KG1 (cell line): ENCODE measurements around the gene BCAR3.
"Not testable (repeated sequence)": the region's sequence is repeated elsewhere in the genome, so short reads cannot be mapped to it uniquely, and the experiment has no call there.

ENCODE experiments used
- DNase-seq: peaks from one replicate; lab custom pipeline; 2025; lab: John Stamatoyannopoulos, UW

The BCAR3 gene

DNA sequence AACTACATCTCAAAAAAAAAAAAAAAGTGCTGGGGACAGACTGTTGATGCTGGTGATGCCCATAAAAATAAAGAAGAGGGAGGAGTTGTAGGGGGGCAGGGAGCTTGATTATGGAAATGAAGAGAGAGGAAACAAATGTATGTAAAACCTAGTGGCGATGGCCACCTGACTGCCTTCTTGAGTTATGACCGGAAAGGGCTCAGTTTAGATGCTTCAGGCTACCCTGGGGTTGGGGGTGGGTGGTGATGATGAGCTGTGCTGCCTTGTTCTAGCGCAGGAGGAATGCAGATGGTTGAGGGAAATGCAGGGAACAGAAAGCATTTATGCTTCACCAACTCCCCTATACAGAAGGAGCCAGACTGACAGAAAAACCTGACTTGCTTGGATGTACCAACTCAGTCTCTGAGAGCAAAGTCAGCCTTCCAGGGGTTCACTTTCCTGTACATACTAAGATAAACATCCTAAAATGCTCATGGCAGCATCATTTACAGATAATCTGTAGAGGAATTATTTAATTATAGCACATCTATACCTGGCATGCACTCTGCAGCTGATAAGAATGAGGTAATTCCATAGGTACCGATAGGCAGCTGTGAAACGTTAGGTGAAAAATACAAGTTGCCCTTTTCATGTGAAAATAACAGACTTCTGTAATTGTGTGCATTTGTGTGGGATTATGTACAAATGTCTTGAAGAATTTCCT lies 8.0 kb upstream of the BCAR3 start:
- DNase-seq, result no peak

DNA sequence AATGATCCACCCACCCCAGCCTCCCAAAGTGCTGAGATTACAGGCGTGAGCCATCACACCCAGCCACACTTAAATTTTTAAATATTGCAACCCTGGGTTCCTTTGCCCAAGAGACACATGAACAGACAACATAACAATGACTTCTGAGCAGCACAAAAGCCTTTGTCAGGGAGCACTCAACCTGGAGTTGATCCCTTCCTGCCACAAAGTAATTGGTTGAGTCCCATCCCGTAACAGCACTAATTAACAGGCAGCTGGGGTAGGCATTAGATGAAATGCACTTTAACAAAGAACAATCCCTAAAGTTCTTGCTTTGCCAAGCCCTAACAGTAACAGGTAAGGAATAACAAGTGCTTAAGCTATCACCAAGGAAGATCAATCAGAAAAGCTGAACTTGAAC lies 5.9 kb upstream of the BCAR3 start:
- no peak for DNase-seq

DNA sequence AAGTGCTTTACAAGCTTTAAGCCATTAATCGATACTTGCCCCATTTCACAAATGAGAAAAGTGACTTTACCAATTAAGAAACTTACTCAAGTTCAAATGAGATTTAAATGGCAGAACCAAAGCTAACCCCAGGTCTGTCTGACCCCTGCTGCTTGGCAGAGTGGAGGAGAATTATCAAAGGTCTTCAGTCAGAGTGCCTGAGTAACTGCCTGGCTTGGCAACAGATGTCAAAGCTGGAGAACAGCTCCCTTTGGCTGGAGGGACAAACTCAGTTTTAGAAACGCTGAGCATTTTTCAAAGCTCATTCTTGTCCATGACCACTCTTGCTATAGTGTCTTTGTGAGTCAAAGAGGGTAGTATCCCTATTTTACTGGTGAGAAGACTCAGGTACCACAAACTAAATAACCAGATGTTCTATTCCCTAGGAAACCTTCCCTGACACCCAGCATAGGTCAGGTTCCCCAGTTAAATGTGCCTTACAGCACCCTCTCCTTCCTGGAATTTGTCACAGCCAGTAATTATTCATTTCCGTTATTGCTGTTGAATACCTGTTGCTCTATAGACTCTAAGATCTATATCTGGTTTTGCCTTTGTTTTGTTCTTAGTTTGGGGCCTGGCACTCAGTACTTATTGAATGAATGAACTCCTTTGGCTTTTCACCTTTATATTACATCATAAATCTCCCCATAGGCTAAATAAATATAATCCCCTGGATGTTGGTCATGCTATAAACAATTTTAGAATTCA lies 5.0 kb upstream of the BCAR3 start:
- DNase-seq, result no peak

DNA sequence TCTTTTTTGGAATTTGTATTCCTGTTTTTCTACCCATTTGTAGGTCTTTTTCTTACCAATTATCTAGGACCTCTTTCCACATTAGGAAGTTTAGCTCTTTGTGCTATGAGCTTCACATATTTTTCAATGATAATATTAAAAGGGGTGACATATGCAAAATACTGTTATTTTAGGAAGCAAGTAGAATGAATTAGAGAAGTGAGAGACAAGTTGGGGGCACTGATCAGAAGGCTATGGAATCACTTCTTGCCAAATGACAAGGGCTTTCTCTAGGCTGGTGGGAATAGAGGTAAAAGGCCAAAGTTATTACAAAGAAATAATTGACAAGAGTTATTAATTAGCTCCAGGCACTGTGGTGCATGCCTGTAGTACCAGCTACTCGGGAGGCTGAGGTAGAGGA lies 4.3 kb upstream of the BCAR3 start:
- no peak for DNase-seq

DNA sequence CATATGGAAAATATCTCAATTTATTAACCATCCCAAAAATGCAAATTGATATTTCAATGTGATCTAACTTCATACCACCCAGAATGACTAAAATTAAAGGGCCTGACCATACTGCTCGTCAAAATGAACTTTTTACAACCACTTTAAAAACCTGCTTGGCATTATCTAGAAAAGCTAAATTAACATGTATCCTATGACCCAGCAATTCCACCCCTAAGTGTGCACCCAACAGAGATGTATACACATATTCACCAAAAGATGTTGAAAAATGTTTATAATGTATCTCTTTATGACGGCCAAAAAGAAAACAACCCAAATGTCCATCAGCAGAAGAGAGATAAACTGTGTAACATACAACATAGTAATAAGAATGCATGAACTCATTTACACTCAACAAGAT lies 1.6 kb upstream of the BCAR3 start:
- DNase-seq, result no peak

DNA sequence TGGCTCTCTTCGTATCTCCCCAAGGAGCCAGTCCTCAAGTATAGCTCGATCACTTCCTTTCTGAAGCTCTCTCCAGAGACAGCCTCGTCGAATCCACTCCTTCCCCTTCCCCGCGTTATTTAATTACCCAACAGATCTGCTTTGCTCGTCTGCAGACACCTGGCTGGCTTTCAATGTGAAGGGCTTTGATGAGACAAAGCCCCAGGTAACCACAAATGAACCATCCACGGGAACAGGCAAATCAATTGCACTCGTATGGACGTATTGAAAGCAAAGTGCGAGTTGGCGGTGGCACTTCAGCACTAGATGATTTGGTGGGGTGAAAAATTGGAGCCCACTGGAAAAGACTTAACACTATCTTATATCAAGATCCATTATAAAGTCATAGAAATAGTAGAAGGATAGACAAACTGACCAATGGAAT lies 364 bp upstream of the BCAR3 start:
- no peak for DNase-seq

DNA sequence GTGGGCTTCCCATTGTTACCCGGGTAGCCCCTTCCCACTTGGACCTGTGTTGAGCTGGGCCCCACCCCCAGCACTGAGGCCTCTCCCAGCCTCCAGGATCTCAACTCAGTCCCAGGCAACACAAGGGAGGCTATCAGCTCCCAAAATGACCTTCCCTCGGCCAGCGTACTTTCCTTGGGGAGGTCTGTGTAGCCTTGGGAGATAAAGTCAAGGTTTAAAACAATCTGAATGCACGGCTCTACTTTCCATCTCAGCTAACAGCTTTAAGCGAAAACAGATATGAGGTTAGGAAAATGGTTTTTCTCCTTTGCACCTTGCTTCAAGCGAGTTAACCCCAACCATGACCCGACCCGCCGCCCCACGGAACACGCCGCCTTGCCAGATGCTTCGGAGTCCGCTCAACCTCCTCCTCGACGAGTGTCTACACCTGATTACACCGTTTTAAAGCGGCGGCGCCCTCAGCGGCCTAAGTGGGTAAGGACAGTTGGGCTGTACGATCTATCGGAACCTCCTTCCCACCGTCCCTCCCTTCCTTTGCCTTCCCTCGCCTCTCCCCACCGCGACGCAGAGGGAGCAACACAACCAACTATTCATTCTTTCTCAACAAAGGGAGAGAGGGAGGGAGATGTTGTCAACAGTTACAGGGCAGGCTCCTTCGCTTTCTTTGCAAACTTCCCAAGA lies 1.1 kb downstream of the BCAR3 start:
- DNase-seq, result no peak

DNA sequence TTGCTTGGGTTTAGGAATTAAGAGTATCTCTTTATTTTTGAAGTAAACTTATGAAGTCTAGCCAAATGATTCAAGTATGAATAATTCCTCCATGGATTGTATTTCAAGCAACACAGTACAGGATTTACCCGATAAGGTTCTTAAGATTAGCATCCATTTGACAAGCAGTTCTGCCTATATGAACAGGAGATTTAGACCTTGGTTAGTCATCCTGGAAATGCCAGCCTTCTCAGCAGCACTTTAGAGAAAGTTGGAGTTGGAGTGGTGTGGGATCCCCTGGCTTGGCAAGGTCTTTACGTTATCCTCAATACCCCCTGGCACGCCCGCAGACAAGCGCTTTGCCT lies 1.6 kb downstream of the BCAR3 start:
- no peak for DNase-seq

DNA sequence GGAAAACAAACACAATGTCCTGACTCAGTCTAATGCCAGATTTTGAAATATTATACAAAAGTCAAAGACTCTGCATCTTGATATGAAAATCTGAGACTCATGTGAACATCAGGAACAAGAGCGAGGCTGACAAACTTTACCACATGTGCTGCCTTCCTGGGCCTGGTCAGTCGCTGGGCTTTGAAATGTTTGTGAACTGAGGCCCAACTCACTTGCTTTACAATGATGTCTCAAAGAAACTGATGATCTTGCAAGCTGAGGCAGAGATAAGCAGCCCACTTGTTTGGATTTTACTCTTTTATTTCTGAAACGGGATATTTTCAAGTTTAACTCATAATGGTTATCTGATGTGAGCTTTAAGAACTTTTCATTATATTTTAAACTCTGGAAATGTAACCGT lies 2.1 kb downstream of the BCAR3 start:
- DNase-seq, result no peak

DNA sequence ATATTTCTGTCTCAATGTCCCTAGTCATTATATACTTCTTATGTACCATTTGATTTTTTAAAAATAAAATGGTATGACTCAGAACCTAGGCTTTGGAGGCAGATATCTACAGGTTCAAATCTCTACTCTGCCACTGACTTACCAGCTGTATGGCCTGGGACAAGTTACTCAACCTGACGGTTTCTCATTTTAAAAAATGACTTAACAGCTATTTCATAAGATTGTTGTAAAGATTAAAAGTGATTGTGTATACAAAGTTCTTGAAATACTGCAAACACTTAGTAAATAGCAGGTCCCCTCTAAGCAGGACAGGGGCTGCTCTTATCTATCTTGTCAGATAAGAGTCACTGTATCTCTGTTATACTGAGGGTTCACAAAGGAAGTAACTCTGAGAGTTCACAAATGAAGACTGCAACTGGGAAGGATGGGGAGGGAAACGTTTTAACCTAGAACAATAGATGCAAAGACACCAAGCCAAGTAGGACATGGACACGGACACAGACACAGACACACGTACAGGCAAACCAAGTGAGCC lies 2.6 kb downstream of the BCAR3 start:
- no peak for DNase-seq

DNA sequence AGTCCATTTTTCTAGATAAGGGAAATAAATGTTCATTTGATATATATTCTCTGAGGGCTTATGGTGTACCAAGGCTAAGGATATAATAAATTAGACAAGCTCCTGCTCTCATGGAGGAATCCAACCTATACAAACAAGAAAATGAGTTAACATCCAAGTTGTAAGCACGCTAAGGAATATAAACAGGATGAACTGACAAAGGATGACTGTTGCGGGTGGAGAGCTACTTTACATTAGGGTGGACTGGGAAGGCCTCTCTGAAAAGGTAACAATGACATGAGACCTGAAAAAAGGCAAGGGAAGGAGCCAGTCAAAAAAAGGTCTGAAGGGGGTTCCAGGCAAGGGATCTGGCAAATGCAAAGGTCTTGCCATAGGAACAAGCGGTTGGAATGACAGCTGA lies 3.1 kb downstream of the BCAR3 start:
- DNase-seq, result no peak

DNA sequence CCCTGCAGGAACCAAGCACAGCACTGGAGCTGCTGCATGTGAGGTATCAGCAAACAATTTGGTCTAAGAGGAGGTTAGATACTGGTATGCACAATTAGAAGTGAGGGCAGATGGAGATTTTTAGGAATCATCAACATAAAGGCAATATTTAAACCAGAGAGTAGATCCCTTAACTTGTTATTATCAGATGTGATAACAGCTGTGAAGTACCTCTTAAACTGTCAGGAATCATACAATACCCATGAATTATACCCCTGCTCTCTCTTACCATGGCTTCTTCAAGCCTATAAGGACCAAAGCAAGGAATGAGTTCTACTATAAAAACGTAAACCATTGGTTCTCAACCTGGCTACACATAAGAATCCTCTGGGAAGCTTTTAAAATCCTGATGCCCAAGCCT lies 3.9 kb downstream of the BCAR3 start:
- no peak for DNase-seq

DNA sequence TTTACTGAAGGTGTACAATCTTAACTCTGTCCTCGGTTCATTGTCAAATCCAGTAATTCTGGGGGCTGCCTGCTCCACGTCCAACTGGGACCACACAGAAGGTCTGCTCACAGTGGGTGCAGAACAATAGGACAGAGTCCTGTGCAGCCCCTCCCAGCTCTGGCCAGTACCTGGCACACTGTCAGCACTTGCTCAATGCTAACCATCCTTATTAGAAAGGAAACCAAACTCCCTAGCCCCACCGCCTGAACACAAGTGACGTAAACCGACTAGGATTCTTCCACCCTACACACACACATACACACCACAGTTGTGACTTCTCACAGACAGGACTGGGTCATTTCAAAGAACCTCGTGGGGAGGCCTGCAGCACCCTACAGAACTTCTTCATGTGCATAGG lies 5.2 kb downstream of the BCAR3 start:
- no peak for DNase-seq

DNA sequence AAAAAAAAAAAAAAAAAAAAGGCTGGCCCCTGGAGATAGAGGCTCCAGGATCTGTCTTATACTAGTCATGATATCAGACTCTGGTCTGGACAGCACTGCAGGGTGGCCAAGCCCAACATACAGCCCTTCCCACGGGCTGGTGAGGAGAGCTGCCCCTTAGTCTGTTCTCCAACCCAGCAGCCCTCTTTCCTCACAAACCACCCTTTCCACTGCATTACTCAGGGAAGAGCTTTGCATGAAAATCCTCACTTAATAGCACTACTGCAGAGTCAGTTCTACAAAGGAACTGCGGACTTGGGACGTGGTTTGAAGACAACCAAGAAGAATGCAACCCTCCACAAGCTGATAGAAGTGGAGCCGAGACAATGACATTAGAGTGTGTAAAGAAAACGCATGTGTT lies 5.7 kb downstream of the BCAR3 start:
- no peak for DNase-seq

DNA sequence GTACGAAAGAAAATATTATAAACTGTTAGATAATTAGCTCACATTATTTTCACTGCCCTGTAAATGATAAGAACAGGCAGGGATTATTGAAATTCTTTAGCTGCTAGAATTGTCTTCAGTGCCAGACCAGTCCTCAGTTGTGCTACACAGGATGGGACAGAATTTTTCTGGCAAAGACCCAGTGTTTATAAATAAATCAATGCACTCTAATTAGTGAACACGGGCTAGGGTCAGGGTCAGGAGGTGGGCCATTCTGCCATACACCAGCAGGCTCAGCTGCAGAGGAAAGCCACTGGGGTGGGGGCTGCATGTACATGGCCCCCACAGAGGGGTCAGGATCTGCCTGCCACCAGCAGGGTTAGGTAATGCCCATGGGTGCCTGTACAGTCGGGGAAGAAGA lies 6.4 kb downstream of the BCAR3 start:
- DNase-seq, result no peak

DNA sequence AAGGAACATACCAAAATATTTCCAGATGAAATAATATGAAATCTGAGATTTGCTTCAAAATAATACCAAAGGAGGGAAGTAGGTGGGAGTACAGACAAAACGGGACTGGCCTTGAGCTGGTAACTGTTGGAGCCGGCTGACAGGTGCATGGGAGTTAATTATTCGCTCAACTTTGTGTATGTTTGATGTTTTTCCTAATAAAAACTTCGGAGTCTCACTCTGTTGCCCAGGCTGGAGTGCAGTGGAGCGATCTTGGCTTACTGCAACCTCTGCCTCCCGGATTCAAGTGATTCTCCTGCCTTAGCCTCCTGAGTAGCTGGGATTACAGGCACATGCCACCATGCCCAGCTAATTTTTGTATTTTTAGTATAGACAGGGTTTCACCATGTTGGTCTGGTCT lies 7.6 kb downstream of the BCAR3 start:
- DNase-seq, result not testable (repeated sequence)

DNA sequence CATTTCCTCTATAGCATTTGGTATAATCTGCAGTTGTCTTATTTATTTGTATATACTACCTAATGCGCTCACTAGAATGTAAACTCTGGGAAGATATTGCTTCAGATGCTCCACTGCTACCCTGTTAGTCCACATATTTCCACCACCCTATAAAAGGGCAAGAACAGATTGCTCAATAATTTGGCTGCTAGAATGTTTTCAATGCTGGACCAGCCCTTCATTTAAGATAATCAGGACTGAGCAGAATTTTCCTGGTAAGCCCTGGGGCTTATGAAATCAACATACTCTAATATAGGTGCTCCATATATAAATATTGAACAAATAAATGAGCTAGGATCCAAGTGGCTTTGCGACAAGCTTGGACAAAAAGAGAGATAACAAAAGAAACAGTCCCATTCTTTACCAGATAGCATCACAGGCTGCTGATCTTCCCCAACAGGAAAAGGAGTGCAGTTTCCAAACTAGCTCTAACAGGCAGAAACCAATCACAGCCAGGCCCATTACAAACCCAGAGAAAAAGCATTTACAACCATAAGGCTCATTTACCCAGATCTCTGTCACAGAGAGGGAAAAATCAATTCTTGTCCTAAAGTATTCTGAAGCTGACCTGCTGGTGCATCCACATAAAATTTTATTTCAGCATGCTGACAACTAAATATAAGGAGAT lies 8.3 kb downstream of the BCAR3 start:
- DNase-seq, result no peak

DNA sequence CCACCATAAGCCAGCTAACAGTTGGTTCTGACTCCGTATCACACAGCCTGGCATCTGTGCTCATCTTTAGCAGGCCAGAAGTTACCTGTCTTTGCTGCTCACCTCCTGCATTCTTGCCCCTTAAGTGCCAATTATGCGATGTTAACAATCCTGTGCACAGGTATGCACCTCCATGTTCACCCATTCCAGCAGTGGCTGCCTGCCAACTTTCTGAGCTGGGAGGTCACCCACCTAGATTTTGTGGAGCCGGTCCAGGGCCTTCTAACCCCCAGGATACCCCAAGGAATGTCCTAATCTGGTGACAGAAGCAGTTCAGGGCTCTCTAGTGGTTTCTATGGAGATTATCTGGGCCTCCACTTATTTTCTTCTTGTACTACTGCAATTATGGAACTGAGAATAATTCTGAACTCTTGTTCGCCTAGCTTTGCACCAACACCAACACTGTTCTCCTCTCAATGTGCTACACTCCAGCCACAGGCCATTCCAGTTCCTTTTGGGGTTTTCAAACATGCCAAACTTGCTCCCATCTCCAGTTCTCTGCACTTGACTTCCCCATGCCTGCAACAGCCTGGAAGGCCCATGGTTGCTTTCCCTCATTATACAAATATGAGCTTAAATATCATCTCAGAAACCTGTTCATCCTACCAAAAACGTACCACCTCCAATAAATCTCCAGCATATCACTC lies 9.0 kb downstream of the BCAR3 start:
- no peak for DNase-seq

DNA sequence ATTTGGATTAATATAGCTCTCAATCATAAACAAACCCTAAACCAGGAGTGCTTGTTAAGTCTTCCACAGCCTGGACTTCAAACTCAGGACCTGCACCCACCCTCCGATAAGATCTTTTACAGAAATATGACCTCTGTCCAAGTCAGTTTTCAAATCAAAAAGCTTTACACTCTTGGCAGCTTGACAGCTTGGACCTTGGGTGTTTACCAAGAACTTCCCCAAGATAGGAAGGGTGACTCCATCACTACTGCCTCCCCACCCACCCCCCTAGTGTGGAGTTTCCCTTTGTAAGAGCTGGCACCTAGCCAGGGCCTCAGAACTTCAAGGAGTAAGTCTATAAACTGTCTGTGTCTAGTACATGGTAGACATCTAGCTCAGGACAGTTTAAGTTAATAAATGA lies 9.6 kb downstream of the BCAR3 start:
- no peak for DNase-seq

DNA sequence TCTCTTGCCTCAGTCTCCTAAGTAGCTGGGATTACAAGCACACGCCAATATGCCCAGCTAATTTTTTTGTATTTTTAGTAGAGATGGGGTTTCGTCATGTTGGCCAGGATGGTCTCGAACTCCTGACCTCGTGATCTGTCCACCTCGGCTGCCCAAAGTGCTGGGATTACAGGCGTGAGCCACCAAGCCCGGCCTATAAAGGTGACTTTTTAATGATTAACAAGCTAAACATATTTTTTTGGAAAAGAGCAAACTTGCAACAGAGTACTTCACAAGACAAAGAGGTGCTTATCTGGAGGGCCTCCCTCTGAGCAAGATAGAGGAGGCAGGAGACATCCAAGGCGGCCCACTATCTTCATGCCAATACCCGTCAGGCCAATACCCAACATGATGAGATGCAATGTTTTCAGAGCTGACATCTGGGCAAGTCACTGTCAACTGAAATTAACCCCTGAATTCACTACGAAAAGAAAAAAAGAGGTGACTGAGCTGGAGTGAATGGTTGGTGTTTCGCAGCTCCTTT lies 10.5 kb downstream of the BCAR3 start:
- DNase-seq, result no peak

DNA sequence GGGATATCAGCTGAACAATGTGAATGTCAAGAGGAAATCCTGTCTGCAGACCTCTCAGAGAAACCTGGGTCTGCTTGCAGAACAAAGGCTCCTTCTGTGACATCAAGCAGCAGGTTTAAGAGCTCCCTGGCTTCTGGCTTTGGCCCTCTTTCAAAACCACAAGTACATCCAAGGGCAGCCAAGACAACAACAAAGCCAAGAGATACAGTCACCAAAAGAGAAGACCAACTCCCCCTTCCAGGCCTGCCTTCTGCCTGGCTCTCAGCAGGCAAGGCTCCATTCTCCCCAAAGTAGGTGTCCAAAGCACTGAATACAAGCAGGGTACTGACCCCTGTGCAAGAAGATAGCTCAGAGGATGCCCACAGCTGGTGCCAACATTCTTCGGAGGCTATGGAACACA lies 11.5 kb downstream of the BCAR3 start:
- DNase-seq, result no peak

DNA sequence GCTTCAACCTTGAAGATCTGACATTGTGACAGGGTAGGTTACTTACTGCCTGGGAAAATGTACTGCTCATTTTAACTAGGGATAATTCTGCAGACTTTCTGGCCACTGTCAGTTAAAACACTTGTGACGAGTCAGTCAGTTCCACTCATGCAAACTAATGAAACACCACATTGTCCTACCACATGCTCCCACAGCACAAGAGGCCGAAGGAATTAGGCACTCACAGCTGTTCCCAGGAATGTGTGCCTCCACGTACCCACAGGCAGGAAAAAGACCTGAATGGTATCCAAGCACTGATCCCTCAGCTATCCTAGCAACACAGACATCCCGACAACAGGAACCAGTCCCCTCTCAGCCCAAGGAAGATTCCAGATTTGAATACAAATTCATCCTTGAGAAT lies 12.3 kb downstream of the BCAR3 start:
- DNase-seq, result no peak
